ENCODE data around the gene SAPCD2.

DNA sequence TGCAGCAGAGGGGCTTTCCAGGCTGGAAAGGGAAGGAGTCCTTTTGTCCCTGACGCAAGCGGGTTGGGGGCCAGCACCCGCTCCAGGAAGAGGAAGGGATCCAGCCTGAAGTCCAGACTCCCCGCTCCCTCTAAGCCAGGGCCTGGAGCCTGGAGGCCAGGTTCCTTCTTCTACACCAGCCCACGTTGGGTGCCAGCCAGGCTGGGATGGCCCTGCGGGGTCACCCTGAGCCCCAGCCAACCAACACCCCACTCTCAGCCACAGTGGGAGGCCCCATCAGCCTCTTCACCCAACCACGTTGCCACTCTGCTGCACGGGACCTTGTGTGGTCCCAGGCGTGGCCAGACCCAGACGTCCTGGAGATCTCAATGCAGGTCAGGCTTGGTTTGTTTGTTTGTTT, 37.5 kb downstream of the SAPCD2 start:
- TF ChIP-seq, protein P1, sequence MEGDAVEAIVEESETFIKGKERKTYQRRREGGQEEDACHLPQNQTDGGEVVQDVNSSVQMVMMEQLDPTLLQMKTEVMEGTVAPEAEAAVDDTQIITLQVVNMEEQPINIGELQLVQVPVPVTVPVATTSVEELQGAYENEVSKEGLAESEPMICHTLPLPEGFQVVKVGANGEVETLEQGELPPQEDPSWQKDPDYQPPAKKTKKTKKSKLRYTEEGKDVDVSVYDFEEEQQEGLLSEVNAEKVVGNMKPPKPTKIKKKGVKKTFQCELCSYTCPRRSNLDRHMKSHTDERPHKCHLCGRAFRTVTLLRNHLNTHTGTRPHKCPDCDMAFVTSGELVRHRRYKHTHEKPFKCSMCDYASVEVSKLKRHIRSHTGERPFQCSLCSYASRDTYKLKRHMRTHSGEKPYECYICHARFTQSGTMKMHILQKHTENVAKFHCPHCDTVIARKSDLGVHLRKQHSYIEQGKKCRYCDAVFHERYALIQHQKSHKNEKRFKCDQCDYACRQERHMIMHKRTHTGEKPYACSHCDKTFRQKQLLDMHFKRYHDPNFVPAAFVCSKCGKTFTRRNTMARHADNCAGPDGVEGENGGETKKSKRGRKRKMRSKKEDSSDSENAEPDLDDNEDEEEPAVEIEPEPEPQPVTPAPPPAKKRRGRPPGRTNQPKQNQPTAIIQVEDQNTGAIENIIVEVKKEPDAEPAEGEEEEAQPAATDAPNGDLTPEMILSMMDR (IDR thresholded peaks at IDR 0.05; ENCODE audit: low read length) = no peak
- TF ChIP-seq EZH2phosphoT487 (IDR thresholded peaks at IDR 0.05; ENCODE audit: low read length) = no peak
- no peak for TF ChIP-seq EZH2 (optimal IDR thresholded peaks at IDR 0.05; ENCODE audit: low read depth, low read length)

All from MM.1S (cell line).